PC-3 (cell line): ENCODE measurements around the gene PI4KA. TPM values are rescaled to one million over a fixed set of nuclear protein-coding genes. Genes with fewer than 3 reads are reported as not detected.
"Not testable (repeated sequence)": the region's sequence is repeated elsewhere in the genome, so short reads cannot be mapped to it uniquely, and the experiment has no call there.

ENCODE experiments used
- ATAC-seq: fragments of 200-7000 bp; cut with Tn5 transposase; 2 replicates; pipeline ENCODE4 v1.9.1; 2020; ENCODE audit warnings: mild to moderate bottlenecking, moderate library complexity
- BruUV-seq: library from RNA; stranded (reverse); fragments of 400-500 nt; replicated peaks from 2 replicates; lab custom pipeline; 2021; lab: Mats Ljungman, UMichigan
- CTCF ChIA-PET: fragments of 300-600 bp; sonication (Branson Sonifier 250); formaldehyde crosslinking; loops from one replicate; lab custom pipeline; 2022; ENCODE audit warnings: antibody characterized with exemption; lab: Charles Lee
- POLR2A ChIA-PET: fragments of 300-600 bp; sonication (Branson Sonifier 250); formaldehyde crosslinking; loops from one replicate; lab custom pipeline; 2022; ENCODE audit warnings: antibody characterized with exemption; ENCODE audit not compliant: unreplicated experiment; lab: Charles Lee
- DNase-seq: peaks from one replicate; pipeline ENCODE4 v3.0.0-alpha.2; 2015
- H2AFZ ChIP-seq: fragments of 300-600 bp; sonication (generic); 2 replicates; pipeline ENCODE4 v1.6.0; 2016; ENCODE audit warnings: antibody characterized with exemption, low read length
- H3F3A ChIP-seq: fragments of 300-600 bp; sonication (generic); one replicate; pipeline ENCODE4 v1.6.0; 2017; ENCODE audit warnings: antibody characterized with exemption, low read length, control low read depth, mild to moderate bottlenecking; ENCODE audit not compliant: unreplicated experiment
- H3K27ac ChIP-seq: fragments of 300-600 bp; sonication (generic); 2 replicates; pipeline ENCODE4 v1.5.1; 2016; ENCODE audit warnings: mild to moderate bottlenecking, low read length
- H3K27me3 ChIP-seq: fragments of 300-600 bp; sonication (generic); 2 replicates; pipeline ENCODE4 v1.6.1; 2016; ENCODE audit warnings: low read length, mixed read lengths
- H3K36me3 ChIP-seq: fragments of 300-600 bp; sonication (generic); 2 replicates; pipeline ENCODE4 v1.6.1; 2016; ENCODE audit warnings: low read depth, mixed run types, low read length, mixed read lengths
- H3K4me1 ChIP-seq: fragments of 300-600 bp; sonication (generic); 2 replicates; pipeline ENCODE4 v1.5.1; 2016; ENCODE audit warnings: low read length; ENCODE audit not compliant: insufficient read depth
- H3K4me2 ChIP-seq: fragments of 300-600 bp; sonication (generic); 2 replicates; pipeline ENCODE4 v1.6.0; 2016; ENCODE audit warnings: low read length
- H3K4me3 ChIP-seq: fragments of 300-600 bp; sonication (generic); 2 replicates; pipeline ENCODE4 v1.5.1; 2016; ENCODE audit warnings: mild to moderate bottlenecking, low read length, mixed read lengths
- H3K79me2 ChIP-seq: fragments of 300-600 bp; sonication (generic); 2 replicates; pipeline ENCODE4 v1.6.1; 2017; ENCODE audit warnings: low read length, mixed read lengths
- H3K9ac ChIP-seq: fragments of 300-600 bp; sonication (generic); 2 replicates; pipeline ENCODE4 v1.6.0; 2016; ENCODE audit warnings: mild to moderate bottlenecking, low read length
- H3K9me2 ChIP-seq: fragments of 300-600 bp; sonication (generic); replicated peaks from 2 replicates; pipeline ENCODE4 v1.6.1; 2016; ENCODE audit warnings: mixed run types, low read length, mixed read lengths
- H3K9me3 ChIP-seq: fragments of 300-600 bp; sonication (generic); 2 replicates; pipeline ENCODE4 v1.6.1; 2016; ENCODE audit warnings: low read length, mixed read lengths
- H4K20me1 ChIP-seq: fragments of 300-600 bp; sonication (generic); 2 replicates; pipeline ENCODE4 v1.6.1; 2016; ENCODE audit warnings: low read length, mixed read lengths
- EZH2 ChIP-seq: fragments of 300-600 bp; sonication (generic); IDR thresholded peaks from one replicate; pipeline ENCODE4 v1.6.1; 2017; ENCODE audit warnings: antibody characterized with exemption, mild to moderate bottlenecking, low read length; ENCODE audit not compliant: unreplicated experiment
- EZH2phosphoT487 ChIP-seq: fragments of 300-600 bp; sonication (generic); IDR thresholded peaks from 2 replicates; pipeline ENCODE4 v1.6.1; 2018; ENCODE audit warnings: mild to moderate bottlenecking, antibody characterized with exemption, low read length, borderline replicate concordance
- intact Hi-C: fragments of 100-400 bp; cut with micrococcal nuclease; formaldehyde crosslinking; loops from 2 replicates; pipeline ENCODE4 v1.9.0; 2023
- total RNA-seq: library from RNA; depleted of rRNA; stranded (reverse); fragments of >200 nt; gene quantifications from 2 replicates; pipeline ENCODE4 v1.2.3, GENCODE V29; 2014
- TF ChIP-seq, protein P1 (sequence below): fragments of 300-600 bp; sonication (generic); conservative IDR thresholded peaks from 2 replicates; pipeline ENCODE4 v1.5.1; 2017; ENCODE audit warnings: antibody characterized with exemption, low read depth, mild to moderate bottlenecking, low read length

Gene PI4KA
- total RNA-seq, 1 experiment from 2014 or later: 39.7 TPM

DNA sequence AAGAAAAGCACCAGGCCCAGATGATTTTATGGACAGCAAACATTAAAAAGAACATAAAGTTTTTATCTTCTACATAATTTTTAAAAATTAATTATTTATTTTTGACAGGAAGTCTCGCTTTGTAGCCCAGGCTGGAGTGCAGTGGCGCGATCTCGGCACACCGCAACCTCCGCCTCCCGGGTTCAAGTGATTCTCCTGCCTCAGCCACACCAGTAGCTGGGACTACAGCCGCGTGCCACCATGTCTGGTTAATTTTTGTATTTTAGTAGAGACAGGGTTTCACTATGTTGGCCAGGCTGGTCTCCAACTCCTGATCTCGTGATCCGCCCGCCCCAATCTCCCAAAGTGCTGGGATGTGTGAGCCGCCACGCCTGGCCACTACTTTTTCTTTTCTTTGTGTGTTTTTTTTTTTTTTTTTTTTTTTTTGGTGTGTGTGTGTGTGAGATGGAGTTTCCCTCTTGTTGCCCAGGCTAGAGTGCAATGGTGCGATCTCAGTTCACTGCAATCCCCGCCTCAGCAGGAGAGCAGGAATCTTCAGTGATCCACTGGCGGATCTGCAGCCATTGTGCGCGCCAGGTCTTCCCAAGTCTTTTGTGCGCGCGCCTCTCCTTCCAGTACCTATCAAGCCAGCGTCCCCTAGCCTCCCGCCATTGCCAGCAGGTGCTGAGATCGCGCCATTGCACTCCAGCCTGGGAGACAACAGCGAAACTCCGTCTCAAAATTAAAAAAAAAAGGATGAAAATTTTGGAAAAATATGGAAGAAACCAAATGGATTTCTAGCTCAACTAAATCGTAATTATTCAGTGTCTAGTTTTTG lies 171.0 kb downstream of the PI4KA start:
- H3K27ac ChIP-seq, ATAC-seq, BruUV-seq, H3K27me3 ChIP-seq, H3K9me3 ChIP-seq, H3F3A ChIP-seq, POLR2A ChIA-PET, intact Hi-C loops, H3K36me3 ChIP-seq, H3K9me2 ChIP-seq, H4K20me1 ChIP-seq, CTCF ChIA-PET, H3K4me2 ChIP-seq, DNase-seq, H3K9ac ChIP-seq, H3K4me3 ChIP-seq, H2AFZ ChIP-seq, H3K79me2 ChIP-seq, H3K4me1 ChIP-seq: not testable (repeated sequence)

DNA sequence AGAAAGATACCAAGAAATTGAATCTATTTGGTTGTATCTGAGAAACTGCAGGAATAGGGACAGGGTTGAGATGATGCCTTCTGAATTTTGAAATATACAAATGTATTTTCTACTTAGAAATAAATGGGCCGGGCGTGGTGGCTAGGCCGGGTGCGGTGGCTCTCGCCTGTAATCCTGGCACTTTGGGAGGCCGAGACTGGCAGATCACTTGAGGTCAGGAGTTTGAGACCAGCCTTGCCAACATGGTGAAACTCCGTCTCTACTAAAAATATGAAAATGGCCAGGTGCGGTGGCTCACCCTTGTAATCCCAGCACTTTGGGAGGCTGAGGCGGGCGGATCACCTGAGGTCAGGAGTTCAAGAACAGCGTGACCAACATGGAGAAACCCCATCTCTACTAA lies 172.8 kb downstream of the PI4KA start:
- not testable (repeated sequence) for BruUV-seq, H3K9me3 ChIP-seq, ATAC-seq

DNA sequence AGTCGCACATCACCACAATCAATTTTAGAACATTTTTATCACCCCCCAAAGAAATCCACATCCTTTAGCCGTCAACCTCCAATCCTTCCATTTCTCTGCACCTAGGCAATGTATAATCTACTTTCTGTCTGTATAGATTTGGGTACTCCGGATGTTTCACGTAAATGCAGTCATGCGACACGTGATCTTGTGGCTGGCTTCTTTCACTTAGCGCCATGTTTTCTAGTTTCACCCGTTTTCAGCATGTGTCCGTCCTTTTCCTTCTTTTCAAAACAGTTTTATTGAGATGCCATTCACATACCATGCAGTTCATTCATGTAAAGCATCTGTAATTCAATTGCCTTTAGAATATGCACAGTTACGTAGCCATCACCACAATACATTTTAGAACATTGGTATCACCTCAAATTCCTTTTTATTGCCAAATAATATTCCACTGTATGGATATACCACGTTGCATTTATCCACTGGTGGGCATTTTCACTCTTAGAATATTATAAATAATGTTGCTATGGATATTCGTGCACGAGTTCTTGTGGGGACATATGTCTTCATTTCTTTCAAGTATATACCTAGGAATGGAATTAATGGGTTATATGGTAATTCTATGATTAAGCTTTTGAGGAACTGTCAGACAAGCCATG lies 179.7 kb downstream of the PI4KA start:
- DNase-seq, H2AFZ ChIP-seq, ATAC-seq, H3K4me3 ChIP-seq, H3K9me2 ChIP-seq, H4K20me1 ChIP-seq, H3F3A ChIP-seq, H3K79me2 ChIP-seq, H3K9ac ChIP-seq, BruUV-seq, intact Hi-C loops, CTCF ChIA-PET, H3K27ac ChIP-seq, H3K4me2 ChIP-seq, H3K4me1 ChIP-seq, POLR2A ChIA-PET, H3K27me3 ChIP-seq, H3K36me3 ChIP-seq, H3K9me3 ChIP-seq: not testable (repeated sequence)

More for the DNA sequence above, 172.8 kb downstream of the PI4KA start:
- H3F3A ChIP-seq, H3K9me2 ChIP-seq, intact Hi-C loops, H3K27ac ChIP-seq, H3K4me3 ChIP-seq, DNase-seq, H3K9ac ChIP-seq, H3K4me2 ChIP-seq, H3K4me1 ChIP-seq, H2AFZ ChIP-seq, H3K36me3 ChIP-seq, CTCF ChIA-PET, POLR2A ChIA-PET, H3K79me2 ChIP-seq, H4K20me1 ChIP-seq, H3K27me3 ChIP-seq: not testable (repeated sequence)

DNA sequence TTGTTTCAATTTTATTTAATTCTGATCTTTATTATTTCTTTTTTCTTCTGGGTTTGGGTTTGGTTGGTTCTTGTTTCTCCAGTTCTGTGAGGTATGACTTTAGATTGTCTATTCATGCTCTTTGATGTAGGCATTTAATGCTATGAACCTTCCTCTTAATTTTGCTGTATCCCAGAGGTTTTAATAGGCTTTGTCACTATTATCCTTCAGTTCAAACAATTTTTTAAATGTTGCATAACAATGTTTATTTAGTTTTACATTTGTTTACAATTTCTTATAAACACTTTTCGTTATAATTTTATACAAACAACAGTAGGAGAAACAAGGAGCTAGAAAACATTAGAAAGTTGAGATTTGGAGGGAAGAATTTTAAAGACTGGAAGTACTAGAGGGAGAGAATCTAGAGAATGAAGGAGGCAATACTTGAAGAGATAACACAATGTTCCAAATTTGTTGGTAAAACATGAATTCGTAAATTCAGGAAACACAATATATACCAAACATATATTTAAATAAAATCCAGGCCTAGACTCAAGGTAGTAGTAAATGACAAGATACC lies 180.8 kb downstream of the PI4KA start:
- intact Hi-C loops: no loop called here
- BruUV-seq: no TSS peak
- POLR2A ChIA-PET: no interaction called here
- H2AFZ ChIP-seq: no peak overlapping the region
- TF ChIP-seq, protein P1, sequence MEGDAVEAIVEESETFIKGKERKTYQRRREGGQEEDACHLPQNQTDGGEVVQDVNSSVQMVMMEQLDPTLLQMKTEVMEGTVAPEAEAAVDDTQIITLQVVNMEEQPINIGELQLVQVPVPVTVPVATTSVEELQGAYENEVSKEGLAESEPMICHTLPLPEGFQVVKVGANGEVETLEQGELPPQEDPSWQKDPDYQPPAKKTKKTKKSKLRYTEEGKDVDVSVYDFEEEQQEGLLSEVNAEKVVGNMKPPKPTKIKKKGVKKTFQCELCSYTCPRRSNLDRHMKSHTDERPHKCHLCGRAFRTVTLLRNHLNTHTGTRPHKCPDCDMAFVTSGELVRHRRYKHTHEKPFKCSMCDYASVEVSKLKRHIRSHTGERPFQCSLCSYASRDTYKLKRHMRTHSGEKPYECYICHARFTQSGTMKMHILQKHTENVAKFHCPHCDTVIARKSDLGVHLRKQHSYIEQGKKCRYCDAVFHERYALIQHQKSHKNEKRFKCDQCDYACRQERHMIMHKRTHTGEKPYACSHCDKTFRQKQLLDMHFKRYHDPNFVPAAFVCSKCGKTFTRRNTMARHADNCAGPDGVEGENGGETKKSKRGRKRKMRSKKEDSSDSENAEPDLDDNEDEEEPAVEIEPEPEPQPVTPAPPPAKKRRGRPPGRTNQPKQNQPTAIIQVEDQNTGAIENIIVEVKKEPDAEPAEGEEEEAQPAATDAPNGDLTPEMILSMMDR: no peak
- TF ChIP-seq EZH2 (no peak), EZH2phosphoT487 (no peak)
- H3K9ac ChIP-seq: no peak overlapping the region
- no peaks in the 10 kb centered on the region for H3F3A ChIP-seq
- CTCF ChIA-PET: no interaction called here
- ATAC-seq (no peak), DNase-seq (no peak)
- no peaks in the 10 kb centered on the region for H3K9me3 ChIP-seq
- H3K79me2 ChIP-seq: no peaks in the 10 kb centered on the region
- H3K4me2 ChIP-seq: no peak overlapping the region
- H3K27me3 ChIP-seq: no peaks in the 10 kb centered on the region
- H3K9me2 ChIP-seq: no peaks in the 10 kb centered on the region
- no peaks in the 10 kb centered on the region for H3K4me1 ChIP-seq
- no peaks in the 10 kb centered on the region for H4K20me1 ChIP-seq
- H3K36me3 ChIP-seq: no peaks in the 10 kb centered on the region
- H3K27ac ChIP-seq: no peak overlapping the region
- H3K4me3 ChIP-seq: no peak overlapping the region

DNA sequence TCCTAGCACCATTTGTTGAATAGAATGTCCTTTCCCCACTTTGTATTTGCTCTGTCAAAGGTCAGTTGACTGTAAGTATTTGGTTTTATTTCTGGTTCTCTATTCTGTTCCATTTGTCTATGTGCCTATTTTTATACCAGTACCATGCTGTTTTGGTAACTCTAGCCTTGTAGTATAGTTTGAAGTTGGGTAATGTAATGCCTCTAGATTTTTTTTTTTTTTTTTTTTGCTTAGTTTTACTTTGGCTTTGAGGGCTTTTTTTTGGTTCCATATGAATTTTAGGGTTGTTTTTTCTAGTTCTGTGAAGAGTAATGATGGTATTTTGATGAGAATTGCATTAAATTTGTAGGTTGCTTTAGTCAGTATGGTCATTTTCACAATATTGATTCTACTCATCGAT lies 183.0 kb downstream of the PI4KA start:
- H3K9ac ChIP-seq, H3K4me1 ChIP-seq, DNase-seq, H3K9me2 ChIP-seq, H4K20me1 ChIP-seq, H3K4me2 ChIP-seq, BruUV-seq, H3K9me3 ChIP-seq, CTCF ChIA-PET, POLR2A ChIA-PET, H3K27ac ChIP-seq, intact Hi-C loops, ATAC-seq, H3K36me3 ChIP-seq, H3K79me2 ChIP-seq, H3K27me3 ChIP-seq, H3F3A ChIP-seq, H3K4me3 ChIP-seq, H2AFZ ChIP-seq: not testable (repeated sequence)
